ENCODE measurements around the gene CMKLR1.

DNA sequence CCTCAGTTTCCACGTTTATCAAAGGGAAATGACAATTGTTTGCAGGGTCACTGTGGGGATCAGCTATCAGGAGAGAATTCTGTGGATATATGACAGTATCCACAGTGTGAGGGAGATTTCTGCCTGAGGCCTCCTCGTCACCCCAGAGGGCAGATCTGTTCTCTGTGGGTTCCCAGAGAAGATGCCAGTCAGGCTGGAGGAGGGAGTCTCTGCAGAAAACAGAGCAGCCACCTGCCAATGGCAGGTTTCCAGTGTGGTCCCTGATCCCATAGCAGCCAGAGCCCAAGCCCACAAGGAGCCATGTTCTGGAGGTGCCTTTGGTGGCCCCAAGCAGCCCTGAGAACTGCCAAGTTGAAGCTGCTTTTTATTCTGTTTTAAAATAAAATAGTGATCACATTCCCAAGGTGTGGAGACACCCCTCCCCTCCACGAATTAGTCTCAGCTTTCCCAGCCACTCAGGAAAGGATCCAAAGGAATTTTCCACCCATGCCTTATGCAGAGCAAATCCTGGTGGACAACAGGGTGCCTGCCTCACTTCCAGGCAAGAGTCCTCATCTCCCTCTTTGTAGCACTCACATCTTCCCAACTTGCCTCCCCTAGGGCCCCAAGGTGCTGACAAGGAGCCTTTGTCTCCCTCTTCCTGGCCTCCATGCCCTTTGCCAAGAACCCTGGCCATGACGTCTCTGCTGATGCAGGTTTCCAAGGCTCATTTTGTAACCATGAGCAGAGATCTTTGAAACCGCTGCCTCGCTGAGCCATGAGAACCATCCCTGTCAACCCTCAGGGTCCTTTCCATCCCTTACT lies 20.4 kb downstream of the CMKLR1 start:
- TF ChIP-seq REST (IDR thresholded peaks at IDR 0.05; ENCODE audit: low read depth) (no peak), YY1 (IDR thresholded peaks at IDR 0.05; ENCODE audit: low read depth) (no peak), EP300 (IDR thresholded peaks at IDR 0.05; ENCODE audit: borderline replicate concordance) (no peak), MAX (IDR thresholded peaks at IDR 0.05) (no peak), CEBPB (IDR thresholded peaks at IDR 0.05) (no peak), CREB1 (IDR thresholded peaks at IDR 0.05; ENCODE audit: low read depth) (no peak), TCF12 (IDR thresholded peaks at IDR 0.05; ENCODE audit: low read depth) (no peak), TAF1 (IDR thresholded peaks at IDR 0.05; ENCODE audit: low read depth) (no peak)
